ENCODE results near the gene RAB9A. TPM values are rescaled to one million over a fixed set of nuclear protein-coding genes. Genes with fewer than 3 reads are reported as not detected.
A peak's percentile ranks its signal among the peaks of the same experiment; 100 is the strongest.

Gene RAB9A
- total and polyA plus RNA-seq, 2 donors (not counting 3 experiments of a cell fraction or from before 2014, with no cell fraction given) = 11.5 to 19.2 TPM

DNA sequence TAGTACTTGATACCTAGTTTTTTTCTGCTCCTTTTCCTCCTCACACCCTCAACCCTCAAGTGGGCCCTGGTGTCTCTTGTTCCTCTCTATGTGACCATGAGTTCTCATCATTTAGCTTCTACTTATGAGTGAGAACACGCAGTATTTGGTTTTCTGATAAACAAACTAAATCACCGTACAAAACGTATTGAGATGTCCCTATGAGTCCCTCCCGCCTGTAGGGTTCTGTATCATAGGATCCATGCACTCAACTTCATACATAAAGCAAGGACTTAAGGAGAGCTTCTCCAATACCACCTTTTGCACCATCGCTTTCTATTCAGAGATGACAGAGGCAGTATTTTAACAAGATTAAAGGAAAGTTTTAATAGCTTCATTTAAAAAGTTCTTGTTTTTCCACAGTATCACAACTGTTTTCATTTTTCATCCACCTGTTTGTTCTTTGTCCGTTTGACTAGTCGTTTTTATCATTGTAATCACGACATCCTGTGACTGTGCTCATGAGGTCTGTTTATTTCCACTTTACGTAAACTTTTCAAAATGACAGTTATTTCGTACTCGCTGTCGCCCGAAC, 457 bp upstream of the RAB9A start:
- Histone ChIP-seq H3K4me2 (ENCODE audit: insufficient read depth, low read length) (peak overlapping the region; percentile 81), H3K9me3 (replicated peaks; ENCODE audit: control insufficient read depth, insufficient read depth, low read length) (no peaks in the 10 kb centered on the region), H3K9me1 (replicated peaks; ENCODE audit: control insufficient read depth, extremely low read depth, insufficient read depth, low read length) (no peaks in the 10 kb centered on the region), H3K4me1 (ENCODE audit: control insufficient read depth, extremely low read depth, insufficient read depth, low read length) (peaks cover 10% of the 10 kb centered on the region), H3K9ac (replicated peaks; ENCODE audit: extremely low read depth, insufficient read depth, low read length) (peak overlapping the region; percentile 41), H2AFZ (ENCODE audit: low read depth, low read length) (peak overlapping the region; percentile 82), H3K36me3 (ENCODE audit: control insufficient read depth in 2 of 2, extremely low read depth in 1 of 2, insufficient read depth in 2 of 2, low read length in 2 of 2) (no peaks in the 10 kb centered on the region), H3K79me2 (ENCODE audit: control insufficient read depth, insufficient read depth, low read length) (peaks cover 35% of the 10 kb centered on the region), H3K4me3 (replicated peaks in 1 of 3; ENCODE audit: insufficient read depth in 1 of 3, low read depth in 1 of 3, low read length in 3 of 3) (peak overlapping the region; percentile 44 to 77 (median 64)), H3K27ac (ENCODE audit: insufficient read depth, low read depth, low read length) (no peak overlapping the region), H4K20me1 (replicated peaks; ENCODE audit: control insufficient read depth, extremely low read depth, insufficient read depth, low read length) (no peaks in the 10 kb centered on the region), H3K27me3 (ENCODE audit: control insufficient read depth in 2 of 2, insufficient read depth in 2 of 2, low read length in 2 of 2) (no peaks in the 10 kb centered on the region)
- POLR2A ChIA-PET = no interaction called here
- FAIRE-seq (no peak), DNase-seq (ENCODE audit: low read depth, low spot score) (no peak)
- intact Hi-C loops (cut with micrococcal nuclease) (loop anchor here (2.0 kb wide), 1 partner anchor 46 kb away; the partner anchor contains the start of genes OFD1 and TRAPPC2), dilution Hi-C loops (cut with MboI; ENCODE audit: extremely low pct_ligation_motif_present, low sequenced_read_pairs) (no loop called here)
- CTCF ChIA-PET = interaction anchor here (1.0 to 2.8 kb wide), 5 partner anchors 11 to 182 kb away, joined by 3 to 7 read pairs (median 3); no protein-coding TSS in a partner anchor
- TF ChIP-seq POLR2A (IDR thresholded peaks at IDR 0.05; ENCODE audit: low read depth, low read length) (no peak), FOS (IDR thresholded peaks at IDR 0.05; ENCODE audit: borderline replicate concordance, insufficient read depth, low read length) (no peak), JUN (IDR thresholded peaks at IDR 0.05; ENCODE audit: borderline replicate concordance, insufficient read depth, insufficient read length, low read depth) (no peak), EZH2 (IDR thresholded peaks at IDR 0.05; ENCODE audit: borderline replicate concordance, low read depth, low read length, severe bottlenecking) (no peak)
- TF ChIP-seq, protein P1, sequence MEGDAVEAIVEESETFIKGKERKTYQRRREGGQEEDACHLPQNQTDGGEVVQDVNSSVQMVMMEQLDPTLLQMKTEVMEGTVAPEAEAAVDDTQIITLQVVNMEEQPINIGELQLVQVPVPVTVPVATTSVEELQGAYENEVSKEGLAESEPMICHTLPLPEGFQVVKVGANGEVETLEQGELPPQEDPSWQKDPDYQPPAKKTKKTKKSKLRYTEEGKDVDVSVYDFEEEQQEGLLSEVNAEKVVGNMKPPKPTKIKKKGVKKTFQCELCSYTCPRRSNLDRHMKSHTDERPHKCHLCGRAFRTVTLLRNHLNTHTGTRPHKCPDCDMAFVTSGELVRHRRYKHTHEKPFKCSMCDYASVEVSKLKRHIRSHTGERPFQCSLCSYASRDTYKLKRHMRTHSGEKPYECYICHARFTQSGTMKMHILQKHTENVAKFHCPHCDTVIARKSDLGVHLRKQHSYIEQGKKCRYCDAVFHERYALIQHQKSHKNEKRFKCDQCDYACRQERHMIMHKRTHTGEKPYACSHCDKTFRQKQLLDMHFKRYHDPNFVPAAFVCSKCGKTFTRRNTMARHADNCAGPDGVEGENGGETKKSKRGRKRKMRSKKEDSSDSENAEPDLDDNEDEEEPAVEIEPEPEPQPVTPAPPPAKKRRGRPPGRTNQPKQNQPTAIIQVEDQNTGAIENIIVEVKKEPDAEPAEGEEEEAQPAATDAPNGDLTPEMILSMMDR (IDR thresholded peaks at IDR 0.05; ENCODE audit: extremely low read depth in 1 of 2, insufficient read depth in 1 of 2, low read depth in 1 of 2, low read length in 2 of 2) = no peak
- BruUV-seq (replicated peaks) = no TSS peak
